ENCODE data around the gene MLST8. TPM values are rescaled to one million over a fixed set of nuclear protein-coding genes. Genes with fewer than 3 reads are reported as not detected.

The MLST8 gene
- total and polyA plus RNA-seq, 2 donors (not counting 3 experiments of a cell fraction or from before 2014, with no cell fraction given) = 36.9 to 129 TPM

DNA sequence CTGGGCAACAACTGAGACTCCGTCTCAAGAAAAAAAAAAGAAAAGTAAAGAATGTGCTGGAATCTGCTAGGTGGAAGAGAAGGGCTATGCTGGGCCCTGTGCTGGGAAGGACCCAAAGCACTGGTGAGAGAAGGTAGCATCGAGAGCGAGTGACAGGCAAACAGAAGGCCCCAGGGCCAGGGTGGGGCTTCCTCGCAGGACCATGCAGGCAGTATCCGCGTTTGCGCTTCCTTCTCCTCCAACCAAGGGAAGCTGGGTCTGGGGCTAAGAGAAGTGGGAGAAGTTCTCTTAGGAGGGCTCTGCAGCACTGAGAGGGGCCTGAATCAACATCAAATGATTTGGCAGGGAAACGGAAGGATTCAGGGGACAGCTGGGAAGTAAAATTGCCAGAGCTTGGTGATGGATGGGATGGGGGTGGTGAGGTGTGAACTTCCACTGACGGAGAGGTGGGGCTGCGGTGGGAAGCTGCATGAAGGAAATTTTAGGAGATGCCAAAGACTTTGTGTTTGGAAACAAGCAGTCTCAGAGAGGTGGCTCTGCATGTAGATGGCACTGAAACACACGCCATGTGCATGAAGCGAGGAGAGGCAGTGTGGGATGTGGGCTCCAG lies 51.4 kb downstream of the MLST8 start:
- POLR2A ChIA-PET = no interaction called here

More for the DNA sequence above, 51.4 kb downstream of the MLST8 start:
- no peaks in the 10 kb centered on the region for H4K20me1 ChIP-seq (replicated peaks; ENCODE audit: control insufficient read depth, extremely low read depth, insufficient read depth, low read length)
- TF ChIP-seq MYC (IDR thresholded peaks at IDR 0.05; ENCODE audit: low read depth, low read length) (no peak), EZH2 (IDR thresholded peaks at IDR 0.05; ENCODE audit: borderline replicate concordance, low read depth, low read length, severe bottlenecking) (no peak), JUN (IDR thresholded peaks at IDR 0.05; ENCODE audit: borderline replicate concordance, insufficient read depth, insufficient read length, low read depth) (no peak), POLR2AphosphoS5 (IDR thresholded peaks at IDR 0.05; ENCODE audit: insufficient read depth, low read depth, low read length) (no peak), FOS (IDR thresholded peaks at IDR 0.05; ENCODE audit: borderline replicate concordance, insufficient read depth, low read length) (no peak), POLR2A (IDR thresholded peaks at IDR 0.05; ENCODE audit: low read depth, low read length) (no peak), GATA2 (IDR thresholded peaks at IDR 0.05; ENCODE audit: insufficient read depth, insufficient read length, low read depth, low read length) (no peak)
- TF ChIP-seq, protein P1, sequence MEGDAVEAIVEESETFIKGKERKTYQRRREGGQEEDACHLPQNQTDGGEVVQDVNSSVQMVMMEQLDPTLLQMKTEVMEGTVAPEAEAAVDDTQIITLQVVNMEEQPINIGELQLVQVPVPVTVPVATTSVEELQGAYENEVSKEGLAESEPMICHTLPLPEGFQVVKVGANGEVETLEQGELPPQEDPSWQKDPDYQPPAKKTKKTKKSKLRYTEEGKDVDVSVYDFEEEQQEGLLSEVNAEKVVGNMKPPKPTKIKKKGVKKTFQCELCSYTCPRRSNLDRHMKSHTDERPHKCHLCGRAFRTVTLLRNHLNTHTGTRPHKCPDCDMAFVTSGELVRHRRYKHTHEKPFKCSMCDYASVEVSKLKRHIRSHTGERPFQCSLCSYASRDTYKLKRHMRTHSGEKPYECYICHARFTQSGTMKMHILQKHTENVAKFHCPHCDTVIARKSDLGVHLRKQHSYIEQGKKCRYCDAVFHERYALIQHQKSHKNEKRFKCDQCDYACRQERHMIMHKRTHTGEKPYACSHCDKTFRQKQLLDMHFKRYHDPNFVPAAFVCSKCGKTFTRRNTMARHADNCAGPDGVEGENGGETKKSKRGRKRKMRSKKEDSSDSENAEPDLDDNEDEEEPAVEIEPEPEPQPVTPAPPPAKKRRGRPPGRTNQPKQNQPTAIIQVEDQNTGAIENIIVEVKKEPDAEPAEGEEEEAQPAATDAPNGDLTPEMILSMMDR (IDR thresholded peaks at IDR 0.05; ENCODE audit: extremely low read depth in 1 of 2, insufficient read depth in 1 of 2, low read depth in 1 of 2, low read length in 2 of 2) = no peak
- TF ChIP-seq, protein P2, sequence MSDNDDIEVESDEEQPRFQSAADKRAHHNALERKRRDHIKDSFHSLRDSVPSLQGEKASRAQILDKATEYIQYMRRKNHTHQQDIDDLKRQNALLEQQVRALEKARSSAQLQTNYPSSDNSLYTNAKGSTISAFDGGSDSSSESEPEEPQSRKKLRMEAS (IDR thresholded peaks at IDR 0.05; ENCODE audit: insufficient read depth, insufficient read length) = no peak
- H3K4me2 ChIP-seq (ENCODE audit: insufficient read depth, low read length) = no peak overlapping the region
- no peak overlapping the region for H3K9ac ChIP-seq (replicated peaks; ENCODE audit: extremely low read depth, insufficient read depth, low read length)
- CTCF ChIA-PET = no interaction called here
- no peaks in the 10 kb centered on the region for H3K27me3 ChIP-seq (ENCODE audit: control insufficient read depth in 2 of 2, insufficient read depth in 2 of 2, low read length in 2 of 2)
- H3K9me3 ChIP-seq (replicated peaks; ENCODE audit: control insufficient read depth, insufficient read depth, low read length) = no peaks in the 10 kb centered on the region
- peaks cover 26% of the 10 kb centered on the region for H3K79me2 ChIP-seq (ENCODE audit: control insufficient read depth, insufficient read depth, low read length)
- no TSS peak for BruUV-seq (replicated peaks)
- FAIRE-seq = no peak
- H3K36me3 ChIP-seq (ENCODE audit: control insufficient read depth in 2 of 2, extremely low read depth in 1 of 2, insufficient read depth in 2 of 2, low read length in 2 of 2) = peaks cover 33 to 37% of the 10 kb centered on the region in 2 experiments
- no peak overlapping the region for H3K27ac ChIP-seq (ENCODE audit: insufficient read depth, low read depth, low read length)
- intact Hi-C loops (cut with micrococcal nuclease) (no loop called here), dilution Hi-C loops (cut with MboI; ENCODE audit: extremely low pct_ligation_motif_present, low sequenced_read_pairs) (no loop called here)
- no peak for DNase-seq (ENCODE audit: low read depth, low spot score)
- H3K4me3 ChIP-seq (replicated peaks in 1 of 3; ENCODE audit: insufficient read depth in 1 of 3, low read depth in 1 of 3, low read length in 3 of 3) = no peak overlapping the region
- H2AFZ ChIP-seq (ENCODE audit: low read depth, low read length) = no peak overlapping the region
- no peaks in the 10 kb centered on the region for H3K9me1 ChIP-seq (replicated peaks; ENCODE audit: control insufficient read depth, extremely low read depth, insufficient read depth, low read length)
- H3K4me1 ChIP-seq (ENCODE audit: control insufficient read depth, extremely low read depth, insufficient read depth, low read length) = peaks cover 7% of the 10 kb centered on the region

Measured in endothelial cell of umbilical vein (primary cell).